ENCODE measurements around the gene PAX8.
A peak's percentile ranks its signal among the peaks of the same experiment; 100 is the strongest.
"Not testable (repeated sequence)": the region's sequence is repeated elsewhere in the genome, so short reads cannot be mapped to it uniquely, and the experiment has no call there.

Gene PAX8

GRCh38 chr2:113318941-113319340, 40.2 kb upstream of the PAX8 start:
- not testable (repeated sequence) for DNase-seq; H3K27me3 ChIP-seq (ENCODE audit: insufficient read depth, low read length, poor library complexity)

GRCh38 chr2:113316085-113316484, 37.4 kb upstream of the PAX8 start:
- no peak overlapping the region for H3K23ac ChIP-seq (ENCODE audit: low read length)
- no peak overlapping the region for H3K9ac ChIP-seq (ENCODE audit: low read length)
- no peaks in the 10 kb centered on the region for H3K4me1 ChIP-seq (ENCODE audit: control insufficient read depth, low read depth, low read length)
- H3K4ac ChIP-seq (ENCODE audit: low read depth, low read length) = no peak overlapping the region
- H4K5ac ChIP-seq (ENCODE audit: low read length) = no peak overlapping the region
- no peak overlapping the region for H4K8ac ChIP-seq (ENCODE audit: low read depth, low read length)
- H3K18ac ChIP-seq (ENCODE audit: low read length) = no peak overlapping the region
- H3K36me3 ChIP-seq (ENCODE audit: control insufficient read depth, insufficient read depth, low read length) = no peaks in the 10 kb centered on the region
- no peak overlapping the region for H3K56ac ChIP-seq (ENCODE audit: low read length)
- no peak overlapping the region for H2BK15ac ChIP-seq (replicated peaks; ENCODE audit: low read depth)
- no peak overlapping the region for H2BK5ac ChIP-seq (ENCODE audit: low read length)
- no peak overlapping the region for H3K4me3 ChIP-seq (ENCODE audit: low read length)
- WGBS (ENCODE audit: extremely low coverage, insufficient coverage, low lambda C conversion rate) = no CpG with 5 or more reads among the region's 2 CpGs
- no peaks in the 10 kb centered on the region for H3K27me3 ChIP-seq (ENCODE audit: insufficient read depth, low read length, poor library complexity)
- no peak for DNase-seq
- H3K79me1 ChIP-seq (ENCODE audit: low read length) = no peaks in the 10 kb centered on the region
- no peak overlapping the region for H3K4me2 ChIP-seq (ENCODE audit: low read length)
- H3K27ac ChIP-seq (ENCODE audit: low read depth, low read length) = no peak overlapping the region
- no peak overlapping the region for H2BK120ac ChIP-seq (ENCODE audit: low read depth, low read length)
- no peaks in the 10 kb centered on the region for H3K79me2 ChIP-seq (ENCODE audit: control insufficient read depth, insufficient read depth, low read length)
- no peak overlapping the region for H2AK5ac ChIP-seq (ENCODE audit: low read length)

More at GRCh38 chr2:113318941-113319340, 40.2 kb upstream of the PAX8 start:
- H3K79me1 ChIP-seq (ENCODE audit: low read length); H3K27ac ChIP-seq (ENCODE audit: low read depth, low read length); H3K79me2 ChIP-seq (ENCODE audit: control insufficient read depth, insufficient read depth, low read length); H4K5ac ChIP-seq (ENCODE audit: low read length); H3K56ac ChIP-seq (ENCODE audit: low read length); H2AK5ac ChIP-seq (ENCODE audit: low read length); H3K9ac ChIP-seq (ENCODE audit: low read length); H3K36me3 ChIP-seq (ENCODE audit: control insufficient read depth, insufficient read depth, low read length); H2BK120ac ChIP-seq (ENCODE audit: low read depth, low read length); H2BK15ac ChIP-seq (replicated peaks; ENCODE audit: low read depth); H2BK5ac ChIP-seq (ENCODE audit: low read length); H3K23ac ChIP-seq (ENCODE audit: low read length); H3K4me3 ChIP-seq (ENCODE audit: low read length); H3K4me2 ChIP-seq (ENCODE audit: low read length); H3K4ac ChIP-seq (ENCODE audit: low read depth, low read length); H4K8ac ChIP-seq (ENCODE audit: low read depth, low read length); H3K4me1 ChIP-seq (ENCODE audit: control insufficient read depth, low read depth, low read length); H3K18ac ChIP-seq (ENCODE audit: low read length): not testable (repeated sequence)
- WGBS (ENCODE audit: extremely low coverage, insufficient coverage, low lambda C conversion rate) = no CpG with 5 or more reads among the region's 3 CpGs

GRCh38 chr2:113314663-113315062, 35.9 kb upstream of the PAX8 start:
- not testable (repeated sequence) for H3K27ac ChIP-seq (ENCODE audit: low read depth, low read length); H2BK5ac ChIP-seq (ENCODE audit: low read length); H3K79me2 ChIP-seq (ENCODE audit: control insufficient read depth, insufficient read depth, low read length); H3K4me3 ChIP-seq (ENCODE audit: low read length); H3K4ac ChIP-seq (ENCODE audit: low read depth, low read length); H3K79me1 ChIP-seq (ENCODE audit: low read length); H2BK120ac ChIP-seq (ENCODE audit: low read depth, low read length); H3K9ac ChIP-seq (ENCODE audit: low read length); H3K18ac ChIP-seq (ENCODE audit: low read length); H2AK5ac ChIP-seq (ENCODE audit: low read length); H3K4me2 ChIP-seq (ENCODE audit: low read length); H3K4me1 ChIP-seq (ENCODE audit: control insufficient read depth, low read depth, low read length); H3K36me3 ChIP-seq (ENCODE audit: control insufficient read depth, insufficient read depth, low read length); H3K23ac ChIP-seq (ENCODE audit: low read length); H4K8ac ChIP-seq (ENCODE audit: low read depth, low read length); DNase-seq; H2BK15ac ChIP-seq (replicated peaks; ENCODE audit: low read depth); H3K27me3 ChIP-seq (ENCODE audit: insufficient read depth, low read length, poor library complexity); H3K56ac ChIP-seq (ENCODE audit: low read length); H4K5ac ChIP-seq (ENCODE audit: low read length)

GRCh38 chr2:113314176-113314575, 35.5 kb upstream of the PAX8 start:
- not testable (repeated sequence) for H3K79me2 ChIP-seq (ENCODE audit: control insufficient read depth, insufficient read depth, low read length); H3K9ac ChIP-seq (ENCODE audit: low read length); H3K4ac ChIP-seq (ENCODE audit: low read depth, low read length); H4K5ac ChIP-seq (ENCODE audit: low read length); H4K8ac ChIP-seq (ENCODE audit: low read depth, low read length); H2BK15ac ChIP-seq (replicated peaks; ENCODE audit: low read depth); H3K4me3 ChIP-seq (ENCODE audit: low read length); H3K18ac ChIP-seq (ENCODE audit: low read length); H3K23ac ChIP-seq (ENCODE audit: low read length); H2BK5ac ChIP-seq (ENCODE audit: low read length); H3K27ac ChIP-seq (ENCODE audit: low read depth, low read length); H3K79me1 ChIP-seq (ENCODE audit: low read length); H3K27me3 ChIP-seq (ENCODE audit: insufficient read depth, low read length, poor library complexity); DNase-seq; H3K36me3 ChIP-seq (ENCODE audit: control insufficient read depth, insufficient read depth, low read length); H3K4me2 ChIP-seq (ENCODE audit: low read length); H3K56ac ChIP-seq (ENCODE audit: low read length); H2AK5ac ChIP-seq (ENCODE audit: low read length); H3K4me1 ChIP-seq (ENCODE audit: control insufficient read depth, low read depth, low read length); H2BK120ac ChIP-seq (ENCODE audit: low read depth, low read length)
- WGBS (ENCODE audit: extremely low coverage, insufficient coverage, low lambda C conversion rate) = no CpG with 5 or more reads among the region's 3 CpGs

- H3K4ac ChIP-seq (ENCODE audit: low read depth, low read length); H3K4me3 ChIP-seq (ENCODE audit: low read length); H3K79me2 ChIP-seq (ENCODE audit: control insufficient read depth, insufficient read depth, low read length); H4K8ac ChIP-seq (ENCODE audit: low read depth, low read length); H3K4me1 ChIP-seq (ENCODE audit: control insufficient read depth, low read depth, low read length); H3K9ac ChIP-seq (ENCODE audit: low read length); H2BK15ac ChIP-seq (replicated peaks; ENCODE audit: low read depth); DNase-seq; H3K36me3 ChIP-seq (ENCODE audit: control insufficient read depth, insufficient read depth, low read length); H3K79me1 ChIP-seq (ENCODE audit: low read length); H4K5ac ChIP-seq (ENCODE audit: low read length); H3K27ac ChIP-seq (ENCODE audit: low read depth, low read length); H3K23ac ChIP-seq (ENCODE audit: low read length); H2AK5ac ChIP-seq (ENCODE audit: low read length); H3K56ac ChIP-seq (ENCODE audit: low read length); H2BK120ac ChIP-seq (ENCODE audit: low read depth, low read length); H3K18ac ChIP-seq (ENCODE audit: low read length); H3K27me3 ChIP-seq (ENCODE audit: insufficient read depth, low read length, poor library complexity); H2BK5ac ChIP-seq (ENCODE audit: low read length); H3K4me2 ChIP-seq (ENCODE audit: low read length): not testable (repeated sequence)
- WGBS (ENCODE audit: extremely low coverage, insufficient coverage, low lambda C conversion rate) = no CpG with 5 or more reads among the region's 1 CpG
Observed at GRCh38 chr2:113311781-113312180, 33.1 kb upstream of the PAX8 start.

- peak overlapping the region; percentile 34 for H3K56ac ChIP-seq (ENCODE audit: low read length)
- H3K79me2 ChIP-seq (ENCODE audit: control insufficient read depth, insufficient read depth, low read length); H3K4me3 ChIP-seq (ENCODE audit: low read length); H2BK5ac ChIP-seq (ENCODE audit: low read length); H3K9ac ChIP-seq (ENCODE audit: low read length); H3K27me3 ChIP-seq (ENCODE audit: insufficient read depth, low read length, poor library complexity); H3K4me2 ChIP-seq (ENCODE audit: low read length); H3K79me1 ChIP-seq (ENCODE audit: low read length); H3K4me1 ChIP-seq (ENCODE audit: control insufficient read depth, low read depth, low read length); H3K23ac ChIP-seq (ENCODE audit: low read length); H2AK5ac ChIP-seq (ENCODE audit: low read length); H3K4ac ChIP-seq (ENCODE audit: low read depth, low read length); H3K27ac ChIP-seq (ENCODE audit: low read depth, low read length); H2BK15ac ChIP-seq (replicated peaks; ENCODE audit: low read depth); H3K36me3 ChIP-seq (ENCODE audit: control insufficient read depth, insufficient read depth, low read length); H3K18ac ChIP-seq (ENCODE audit: low read length); DNase-seq; H2BK120ac ChIP-seq (ENCODE audit: low read depth, low read length); H4K5ac ChIP-seq (ENCODE audit: low read length); H4K8ac ChIP-seq (ENCODE audit: low read depth, low read length): not testable (repeated sequence)
- WGBS (ENCODE audit: extremely low coverage, insufficient coverage, low lambda C conversion rate) = no CpG with 5 or more reads among the region's 3 CpGs
Observed at GRCh38 chr2:113311191-113311590, 32.5 kb upstream of the PAX8 start.

Data from mesendoderm (in vitro differentiated cells).